Activated gamma-delta T cell treated with anti-CD3 and anti-CD28 coated beads, Interleukin-2, amount 50 U/mL, for 16 hours (primary cell): ENCODE measurements around the gene F2RL2.

Source experiments
- DNase-seq: peaks from one replicate; pipeline ENCODE4 v3.0.0-alpha.2; 2020; ENCODE audit warnings: low read depth

F2RL2 gene

GRCh38 chr5:76583163-76584047 is 39.8 kb downstream of the F2RL2 start:
- DNase-seq, result no peak

DNA sequence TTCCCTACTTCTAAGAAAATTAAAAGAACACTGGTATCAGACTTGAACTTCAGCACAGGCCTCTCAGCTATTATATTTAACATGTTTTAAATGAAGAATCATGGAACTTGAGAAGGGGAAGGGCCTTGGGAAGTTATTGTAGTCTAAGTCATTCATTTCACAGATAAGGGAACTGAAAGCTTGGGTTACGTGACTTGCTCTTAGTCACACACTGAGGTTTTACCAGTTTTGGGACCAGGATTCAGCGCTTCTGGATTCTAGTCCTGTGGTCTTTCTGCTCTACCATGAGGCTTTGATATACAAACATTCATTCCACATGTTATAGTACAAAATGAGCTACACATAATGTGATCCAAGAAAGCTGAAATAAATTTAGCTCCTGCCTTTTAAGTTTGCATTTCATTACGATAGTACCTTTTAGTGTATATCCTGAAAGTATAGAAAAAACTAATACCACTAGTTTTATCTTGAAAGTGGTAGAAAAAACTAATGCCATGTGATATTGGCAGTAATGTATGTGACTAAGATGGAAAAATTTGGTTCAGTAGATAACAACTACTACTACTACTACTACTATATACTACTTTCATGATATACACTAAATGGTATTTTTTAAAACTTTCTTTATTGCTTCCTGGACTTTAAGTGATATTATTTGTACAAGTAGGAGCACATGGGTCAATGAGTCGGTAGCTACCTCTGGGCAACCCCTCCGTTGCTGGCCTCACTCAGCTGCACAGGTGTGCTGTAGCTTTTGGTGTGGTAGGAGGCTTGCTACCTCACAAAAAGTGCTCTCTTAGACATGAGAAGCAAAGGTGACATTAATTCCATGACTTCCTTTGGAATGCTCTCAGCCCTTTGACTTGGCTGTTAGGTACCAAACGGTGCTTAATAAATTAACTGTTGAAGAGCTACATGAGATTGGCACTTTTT is 40.7 kb downstream of the F2RL2 start:
- DNase-seq, result no peak

DNA sequence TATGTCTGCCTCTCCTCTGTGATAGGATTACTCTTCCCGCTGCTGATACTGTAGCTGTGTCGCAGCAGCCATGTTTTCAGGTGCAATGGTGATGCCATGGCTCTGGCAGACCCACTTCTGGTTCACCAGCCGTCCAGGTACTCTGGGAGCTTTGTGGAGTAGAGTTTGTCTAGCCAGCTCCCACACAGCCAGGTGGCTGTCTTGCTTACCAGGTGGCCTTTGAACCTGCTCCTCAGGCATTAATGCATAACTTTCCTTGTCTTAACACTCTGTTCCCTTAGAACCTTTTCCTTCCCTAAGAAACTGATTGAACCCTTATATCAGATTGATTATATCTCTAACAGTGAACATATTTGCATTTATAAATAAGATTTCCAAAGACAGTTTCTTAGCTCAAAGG is 42.2 kb downstream of the F2RL2 start:
- no peak for DNase-seq

- DNase-seq, result no peak
These were observed 43.9 kb downstream of the F2RL2 start for GRCh38 chr5:76579166-76579937.

GRCh38 chr5:76576996-76577395 is 46.2 kb downstream of the F2RL2 start:
- DNase-seq, result no peak

- DNase-seq, result no peak
These were observed 46.8 kb downstream of the F2RL2 start for GRCh38 chr5:76576450-76576849.

DNA sequence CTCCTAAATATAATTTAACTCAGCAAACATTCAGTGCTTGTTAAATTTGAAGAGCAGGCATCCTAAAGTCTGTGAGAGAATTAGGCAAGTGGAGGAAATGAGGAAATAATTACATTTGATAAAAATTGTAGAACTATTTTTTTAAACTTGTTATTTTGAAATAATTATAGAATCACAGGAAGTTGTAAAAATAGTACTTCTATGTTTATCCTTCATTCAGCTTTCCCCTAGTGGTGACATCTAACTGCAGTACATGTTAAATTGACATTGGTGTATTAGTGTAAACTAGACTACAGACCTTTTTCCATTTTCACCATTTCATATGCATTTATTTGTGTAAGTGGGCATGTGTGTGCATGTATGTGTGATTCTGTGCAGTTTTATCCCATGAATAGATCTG is 51.6 kb downstream of the F2RL2 start:
- DNase-seq, result no peak

DNA sequence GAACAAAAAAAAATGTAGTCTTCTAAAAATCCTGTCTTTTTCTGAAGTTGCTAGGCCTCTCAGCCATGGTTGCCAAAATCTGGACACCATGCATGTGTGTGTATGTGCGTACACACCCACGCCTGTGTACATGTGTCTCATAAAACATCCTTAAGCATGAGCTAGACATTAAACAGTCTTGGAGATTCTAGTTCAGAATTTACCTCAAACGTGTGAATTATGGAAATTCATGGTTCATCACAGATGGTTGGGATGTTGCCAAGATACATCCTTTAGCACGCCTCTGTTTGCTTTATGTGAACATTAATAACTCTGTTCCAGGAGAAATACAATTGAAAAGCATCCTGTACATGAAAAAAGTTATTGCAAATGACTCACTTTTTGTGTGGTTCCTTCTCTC is 53.0 kb downstream of the F2RL2 start:
- DNase-seq, result no peak
